Prostate gland (tissue), 2 donors: ENCODE measurements around the gene OGDH. TPM values are rescaled to one million over a fixed set of nuclear protein-coding genes. Genes with fewer than 3 reads are reported as not detected.

ENCODE experiments used
- DNase-seq: peaks from one replicate; pipeline ENCODE4 v3.0.0-alpha.2; 2019; ENCODE audit warnings: low spot score
- H3K27ac ChIP-seq, 2 donors: fragments of 200-600 bp; sonication (generic); 2 replicates each; pipeline ENCODE4 v1.5.1; 2017 to 2019
- H3K27me3 ChIP-seq: fragments of 200-600 bp; sonication (generic); replicated peaks from 2 replicates; pipeline ENCODE4 v1.5.1; 2019; ENCODE audit not compliant: insufficient read depth
- H3K36me3 ChIP-seq, 2 donors: fragments of 200-600 bp; sonication (generic); 1 replicate in 1 of 2; 2 replicates in 1 of 2; pipeline versions ENCODE4 v1.5.1 to v1.8.1; 2017 to 2019
- H3K4me1 ChIP-seq: fragments of 200-600 bp; sonication (generic); replicated peaks from 2 replicates; pipeline ENCODE4 v1.5.1; 2019
- H3K4me3 ChIP-seq, 2 donors: fragments of 200-600 bp; sonication (generic); 2 replicates each; pipeline ENCODE4 v1.5.1; 2017 to 2019
- H3K9me3 ChIP-seq: fragments of 200-600 bp; sonication (generic); 2 replicates; pipeline ENCODE4 v1.5.1; 2017
- CTCF ChIP-seq, 4 experiments: fragments of 200-600 bp in 2 of 4; fragments of 450-650 bp in 2 of 4; sonication (generic) in 2 of 4; IDR thresholded peaks; 1 replicate in 3 of 4; 2 replicates in 1 of 4; pipeline ENCODE4 v1.5.1; 2016 to 2019; ENCODE audit warnings: antibody characterized with exemption in 4 of 4, mild to moderate bottlenecking in 2 of 4, moderate library complexity in 2 of 4
- POLR2A ChIP-seq: fragments of 450-650 bp; IDR thresholded peaks from one replicate; pipeline ENCODE4 v1.6.1; 2016; ENCODE audit warnings: antibody characterized with exemption, mild to moderate bottlenecking
- POLR2AphosphoS5 ChIP-seq: sonication (generic); formaldehyde crosslinking; IDR thresholded peaks from one replicate; pipeline ENCODE4 v1.6.1; 2017; ENCODE audit warnings: antibody characterized with exemption
- WGBS: methylation state at CpG from one replicate; pipeline ENCODE4 v1.1.5; 2018; 5-methylcytosine and 5-hydroxymethylcytosine counted together
- intact Hi-C: fragments of 100-400 bp; cut with DNase I; formaldehyde crosslinking; loops from one replicate; pipeline ENCODE4 v1.14.2; 2022
- total RNA-seq, 2 donors: library from RNA; depleted of rRNA; stranded (reverse); fragments of >200 nt; gene quantifications; one replicate each; pipeline ENCODE4 v1.1.0, GENCODE V29; 2016

Gene OGDH
- total RNA-seq, 2 donors from 2014 or later, result 70.4 to 96.9 TPM

GRCh38 chr7:44740055-44740454 lies 133.6 kb downstream of the OGDH start:
- Histone ChIP-seq H3K27ac (no peak overlapping the region), H3K4me1 (no peaks in the 10 kb centered on the region), H3K9me3 (no peaks in the 10 kb centered on the region), H3K27me3 (no peaks in the 10 kb centered on the region), H3K4me3 (no peak overlapping the region), H3K36me3 (no peaks in the 10 kb centered on the region)
- TF ChIP-seq POLR2AphosphoS5 (no peak), CTCF (IDR thresholded peaks at IDR 0.05) (no peak), POLR2A (no peak)
- 90% methylated on average over 2 of the region's 2 CpGs for WGBS
- no peak for DNase-seq
- intact Hi-C loops, result loop anchor here (10.0 kb wide), 1 partner anchor 135 kb away; the partner anchor contains the start of gene OGDH

- H3K27me3 ChIP-seq, result no peaks in the 10 kb centered on the region
- H3K9me3 ChIP-seq, result no peaks in the 10 kb centered on the region
- no peaks in the 10 kb centered on the region for H3K4me1 ChIP-seq
- DNase-seq, result no peak
- no peaks in the 10 kb centered on the region for H3K36me3 ChIP-seq
- 15% methylated on average over 1 of the region's 1 CpG for WGBS
- H3K4me3 ChIP-seq, result no peak overlapping the region
- intact Hi-C loops, result loop anchor here (10.0 kb wide), 1 partner anchor 139 kb away; the partner anchor contains the start of gene OGDH
- TF ChIP-seq POLR2AphosphoS5 (no peak), POLR2A (no peak), CTCF (IDR thresholded peaks at IDR 0.05) (no peak)
- H3K27ac ChIP-seq, result no peak overlapping the region
Observed at GRCh38 chr7:44743750-44744149, 137.3 kb downstream of the OGDH start.

- peaks cover 3% of the 10 kb centered on the region for H3K4me1 ChIP-seq
- peak within 1 kb of the TSS; percentile 80 to 91 for H3K4me3 ChIP-seq
- no peaks in the 10 kb centered on the region for H3K36me3 ChIP-seq
- H3K27ac ChIP-seq, result peak within 1 kb of the TSS; percentile 94 to 96
- H3K27me3 ChIP-seq, result no peaks in the 10 kb centered on the region
- TF ChIP-seq CTCF (IDR thresholded peaks at IDR 0.05), result no peak
- peak; percentile 51 for TF ChIP-seq POLR2A
- H3K9me3 ChIP-seq, result no peaks in the 10 kb centered on the region
- WGBS, result under 1% methylated on average over 69 of the region's 92 CpGs
- intact Hi-C loops, result loop anchor here (1.0 to 10.0 kb wide), 3 partner anchors 49 to 143 kb away; partner anchors contain the start of genes H2AZ2 and OGDH
- DNase-seq, result peak; percentile 94
Observed at GRCh38 chr7:44748045-44748947, 141.9 kb downstream of the OGDH start, which contains the start of gene ZMIZ2. Gene ZMIZ2 (plus strand): TSS chr7:44748847. CDS start chr7:44756250, 7,403 bp downstream.

- no peaks in the 10 kb centered on the region for H3K36me3 ChIP-seq
- peaks cover 3% of the 10 kb centered on the region for H3K4me1 ChIP-seq
- no peaks in the 10 kb centered on the region for H3K27me3 ChIP-seq
- no peaks in the 10 kb centered on the region for H3K9me3 ChIP-seq
- peak overlapping the region; percentile 80 to 91 for H3K4me3 ChIP-seq
- WGBS, result 2% methylated on average over 34 of the region's 60 CpGs
- TF ChIP-seq POLR2AphosphoS5 (no peak), POLR2A (no peak), CTCF (IDR thresholded peaks at IDR 0.05) (no peak)
- peak overlapping the region; percentile 48 to 50 for H3K27ac ChIP-seq
- DNase-seq, result no peak
- intact Hi-C loops, result loop anchor here (1.0 to 10.0 kb wide), 3 partner anchors 48 to 144 kb away; partner anchors contain the start of genes H2AZ2 and OGDH
Observed at GRCh38 chr7:44748948-44749731, 142.7 kb downstream of the OGDH start.
